T-cell (primary cell): Measurements from ENCODE around the gene SYVN1. TPM values are rescaled to one million over a fixed set of nuclear protein-coding genes. Genes with fewer than 3 reads are reported as not detected.
A peak's percentile ranks its signal among the peaks of the same experiment; 100 is the strongest.

Experiments used
- ATAC-seq, 4 experiments: fragments of 200-7000 bp in 3 of 4; fragments of 150-1000 bp in 1 of 4; cut with Tn5 transposase; replicated peaks in 1 of 4; 1 replicate in 3 of 4; 2 replicates in 1 of 4; pipeline ENCODE4 v1.10.0; 2021; ENCODE audit warnings: moderate library complexity in 3 of 4, mild to moderate bottlenecking in 2 of 4, moderate number of reproducible peaks in 1 of 4
- CTCF ChIA-PET, 2 donors: fragments of 300-600 bp; sonication (Branson Sonifier 250); formaldehyde crosslinking; loops; one replicate each; lab custom pipeline; 2022; ENCODE audit warnings: antibody characterized with exemption in 2 of 2; lab: Charles Lee
- POLR2A ChIA-PET, 2 donors: fragments of 300-600 bp; sonication (Branson Sonifier 250); formaldehyde crosslinking; loops; one replicate each; lab custom pipeline; 2022; ENCODE audit warnings: antibody characterized with exemption in 2 of 2; lab: Charles Lee
- DNase-seq, 35 experiments: peaks; one replicate each; pipeline versions ENCODE4 v3.0.0 to v3.0.0-alpha.2; 2013 to 2023
- H3K27ac ChIP-seq: one replicate; pipeline ENCODE4 v1.5.1; 2013; ENCODE audit warnings: low read length
- H3K27me3 ChIP-seq, 2 experiments: replicated peaks in 1 of 2; 1 replicate in 1 of 2; 2 replicates in 1 of 2; pipeline versions ENCODE4 v1.6.1 to v1.7.0; 2013; ENCODE audit warnings: low read length in 1 of 2, mixed read lengths in 1 of 2; ENCODE audit not compliant: control insufficient read depth in 2 of 2, insufficient read depth in 2 of 2; ENCODE audit errors: extremely low read depth in 1 of 2
- H3K36me3 ChIP-seq, 2 donors: 1 replicate in 1 of 2; 2 replicates in 1 of 2; pipeline versions ENCODE4 v1.6.1 to v1.7.0; 2013; ENCODE audit warnings: low read length in 1 of 2; ENCODE audit not compliant: control insufficient read depth in 2 of 2, insufficient read depth in 1 of 2; ENCODE audit errors: extremely low read depth in 1 of 2
- H3K4me1 ChIP-seq, 2 experiments: 1 replicate in 1 of 2; 2 replicates in 1 of 2; pipeline versions ENCODE4 v1.6.1 to v1.7.0; 2013; ENCODE audit warnings: low read length in 2 of 2, mixed read lengths in 1 of 2; ENCODE audit not compliant: insufficient read depth in 2 of 2, control insufficient read depth in 1 of 2; ENCODE audit errors: extremely low read depth in 1 of 2
- H3K4me3 ChIP-seq, 2 donors: 1 replicate in 1 of 2; 2 replicates in 1 of 2; pipeline versions ENCODE4 v1.5.1 to v1.7.0; 2013; ENCODE audit warnings: mild to moderate bottlenecking in 2 of 2, low read length in 1 of 2, moderate library complexity in 1 of 2; ENCODE audit not compliant: control insufficient read depth in 1 of 2; ENCODE audit errors: extremely low read depth in 1 of 2
- H3K9me3 ChIP-seq: 2 replicates; pipeline ENCODE4 v1.7.0; 2013
- H3K27ac Mint-ChIP-seq, 2 donors: one replicate each; pipeline ENCODE4 v1.8.0; 2020 to 2021; ENCODE audit warnings: mild to moderate bottlenecking in 2 of 2, mixed read lengths in 2 of 2
- H3K27me3 Mint-ChIP-seq, 2 donors: one replicate each; pipeline ENCODE4 v1.8.0; 2021 to 2022; ENCODE audit warnings: mixed read lengths in 2 of 2
- H3K36me3 Mint-ChIP-seq: one replicate; pipeline ENCODE4 v1.8.0; 2021; ENCODE audit warnings: mixed read lengths
- H3K4me1 Mint-ChIP-seq, 3 donors: one replicate each; pipeline ENCODE4 v1.8.0; 2020 to 2022; ENCODE audit warnings: mixed read lengths in 3 of 3, mild to moderate bottlenecking in 1 of 3
- H3K4me3 Mint-ChIP-seq, 3 donors: one replicate each; pipeline ENCODE4 v1.8.0; 2020 to 2022; ENCODE audit warnings: mild to moderate bottlenecking in 3 of 3, mixed read lengths in 3 of 3, moderate library complexity in 3 of 3
- H3K9me3 Mint-ChIP-seq, 3 donors: one replicate each; pipeline ENCODE4 v1.8.0; 2020 to 2022; ENCODE audit warnings: mixed read lengths in 3 of 3
- WGBS: methylation state at CpG from one replicate; pipeline ENCODE4 v1.1.5; 2013; ENCODE audit warnings: missing lambda C conversion rate; ENCODE audit not compliant: insufficient coverage; 5-methylcytosine and 5-hydroxymethylcytosine counted together
- total RNA-seq, 35 experiments: library from RNA in 6 of 35; stranded (reverse) in 6 of 35; fragments of 120-200 nt in 1 of 35; gene quantifications; one replicate each; pipeline versions ENCODE4 v1.2.1 to v1.2.4 and lab custom pipeline; 2013 to 2026

The SYVN1 gene
- total RNA-seq, result 10 to 100 TPM; 63.8 to 77.7 (median 68.8) TPM
- 21.8 TPM for total RNA-seq (2013)
- 27.9 to 96.0 (median 50.2) reads per million in 29 experiments for total RNA-seq (lab: John Stamatoyannopoulos, UW)

DNA sequence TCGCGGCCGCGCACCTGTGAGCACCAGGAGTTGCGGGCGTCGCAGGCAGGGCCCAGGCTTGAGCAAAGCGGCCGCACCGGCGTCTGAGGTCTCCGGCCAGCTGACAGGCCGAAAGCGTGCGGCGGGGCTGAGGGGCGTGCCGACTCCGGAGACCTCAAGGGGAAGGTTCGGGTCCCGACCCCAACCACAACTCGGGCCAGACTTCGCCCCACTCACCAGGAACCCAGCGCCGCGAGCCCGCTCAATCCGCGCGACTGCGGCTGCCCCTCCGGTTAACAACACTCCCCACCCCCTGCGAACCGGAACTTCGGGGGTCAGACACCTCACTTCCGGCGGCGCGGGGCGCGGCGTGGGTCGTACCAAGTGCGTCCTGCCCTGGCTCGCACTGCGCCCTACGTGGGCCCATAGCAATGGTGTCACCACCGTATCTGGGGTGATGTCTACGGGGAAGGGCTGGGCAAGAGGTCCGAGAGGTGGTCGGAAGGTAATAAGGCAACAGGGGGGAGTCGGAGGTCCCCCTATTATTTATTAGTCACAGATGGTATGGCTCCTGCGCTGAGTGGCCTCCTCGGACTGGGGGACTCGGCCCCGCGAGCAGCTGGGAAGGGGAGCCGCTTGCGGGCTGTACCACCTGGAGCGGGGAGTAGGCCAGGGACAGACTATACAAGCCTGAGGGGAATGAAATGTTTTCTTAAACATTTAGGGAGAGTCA lies at the start of gene SYVN1:
Gene SYVN1 (minus strand): TSS at position 280 of the 712 bp plus-strand sequence. CDS start 918 bp downstream, outside the sequence.
- no peaks in the 10 kb centered on the region for H3K27me3 Mint-ChIP-seq
- POLR2A ChIA-PET, result interaction anchor here (0.6 to 2.4 kb wide), 5 partner anchors 10 to 364 kb away, joined by 3 to 12 read pairs (median 5); partner anchors contain the start of genes ZNHIT2 (in 2 of the 2), FAU (in 1 of the 2), MALAT1 (in 1 of the 2) and MRPL49 (in 1 of the 2)

DNA sequence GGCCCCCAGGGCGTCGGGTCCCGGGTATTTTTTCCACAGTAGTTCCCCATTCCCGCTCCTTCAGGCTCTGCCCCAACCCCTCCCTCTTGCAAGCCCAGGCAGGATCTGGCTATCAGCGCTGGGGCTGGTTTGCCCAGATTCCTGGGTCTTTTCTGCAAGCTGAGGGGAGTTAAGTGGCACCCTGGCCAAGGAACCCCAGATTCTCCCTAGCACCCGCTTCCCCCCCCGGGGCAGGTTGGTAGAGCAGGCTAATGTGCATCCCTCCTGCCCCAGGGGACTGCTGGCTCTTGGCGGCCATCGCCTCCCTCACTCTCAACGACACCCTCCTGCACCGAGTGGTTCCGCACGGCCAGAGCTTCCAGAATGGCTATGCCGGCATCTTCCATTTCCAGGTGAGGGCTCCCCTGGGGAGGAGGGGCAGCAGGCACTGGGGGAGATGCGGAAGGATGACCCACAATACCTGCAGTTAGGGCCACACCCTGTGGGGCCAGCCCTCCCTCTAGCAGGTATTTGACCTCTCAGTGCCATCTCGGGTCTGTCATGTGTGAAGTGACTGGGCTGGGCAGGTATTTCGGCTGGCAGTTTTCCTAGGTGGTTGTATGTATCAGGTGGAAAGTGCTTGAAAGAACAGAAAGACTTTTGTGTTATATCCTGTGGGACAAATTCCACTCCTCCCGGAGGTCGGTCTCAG lies 49.0 kb upstream of the SYVN1 start:
- Histone ChIP-seq H3K27ac (no peak overlapping the region), H3K27me3 (no peaks in the 10 kb centered on the region), H3K4me1 (peaks cover 0 to 33% of the 10 kb centered on the region in 2 experiments), H3K4me3 (no peak overlapping the region), H3K36me3 (peaks cover 17 to 28% of the 10 kb centered on the region in 2 donors), H3K9me3 (no peaks in the 10 kb centered on the region)
- no peak for DNase-seq
- no peak for ATAC-seq
- ChIA-PET CTCF (no interaction called here), POLR2A (no interaction called here)
- 97% methylated on average over 12 of the region's 19 CpGs for whole genome bisulfite sequencing
- Mint-ChIP-seq H3K4me3 (peak overlapping the region; percentile 51 to 93 (median 88)), H3K9me3 (no peaks in the 10 kb centered on the region), H3K27me3 (no peaks in the 10 kb centered on the region), H3K4me1 (peaks cover 9 to 26% (median 20%) of the 10 kb centered on the region in 3 donors), H3K27ac (peak overlapping the region; percentile 39 to 70), H3K36me3 (peaks cover 15% of the 10 kb centered on the region)

More for the DNA sequence above, at the start of gene SYVN1:
- H3K4me1 Mint-ChIP-seq, result peaks cover 40 to 53% (median 41%) of the 10 kb centered on the region in 3 donors
- H3K4me1 ChIP-seq, result peaks cover 24 to 40% of the 10 kb centered on the region in 2 experiments
- H3K4me3 ChIP-seq, result peak within 1 kb of the TSS; percentile 80 to 94
- no peaks in the 10 kb centered on the region for H3K27me3 ChIP-seq
- peaks cover 9% of the 10 kb centered on the region for H3K36me3 Mint-ChIP-seq
- no peaks in the 10 kb centered on the region for H3K9me3 ChIP-seq
- under 1% methylated on average over 49 of the region's 60 CpGs for WGBS
- H3K9me3 Mint-ChIP-seq, result no peaks in the 10 kb centered on the region
- H3K4me3 Mint-ChIP-seq, result peak within 1 kb of the TSS; percentile 98 to 99 (median 99)
- ATAC-seq (peak; percentile 82 to 83 (median 83)), DNase-seq (peak; percentile 81 to 95 (median 89))
- CTCF ChIA-PET, result interaction anchor here in 1 of 2 donors (1.3 to 2.0 kb wide), 2 partner anchors 13 to 24 kb away, joined by 9 to 11 read pairs; partner anchors contain the start of genes FAU and MRPL49
- H3K36me3 ChIP-seq, result peaks cover 19 to 33% of the 10 kb centered on the region in 2 donors
- peak within 1 kb of the TSS; percentile 96 for H3K27ac ChIP-seq
- H3K27ac Mint-ChIP-seq, result peak within 1 kb of the TSS; percentile 97 to 100

DNA sequence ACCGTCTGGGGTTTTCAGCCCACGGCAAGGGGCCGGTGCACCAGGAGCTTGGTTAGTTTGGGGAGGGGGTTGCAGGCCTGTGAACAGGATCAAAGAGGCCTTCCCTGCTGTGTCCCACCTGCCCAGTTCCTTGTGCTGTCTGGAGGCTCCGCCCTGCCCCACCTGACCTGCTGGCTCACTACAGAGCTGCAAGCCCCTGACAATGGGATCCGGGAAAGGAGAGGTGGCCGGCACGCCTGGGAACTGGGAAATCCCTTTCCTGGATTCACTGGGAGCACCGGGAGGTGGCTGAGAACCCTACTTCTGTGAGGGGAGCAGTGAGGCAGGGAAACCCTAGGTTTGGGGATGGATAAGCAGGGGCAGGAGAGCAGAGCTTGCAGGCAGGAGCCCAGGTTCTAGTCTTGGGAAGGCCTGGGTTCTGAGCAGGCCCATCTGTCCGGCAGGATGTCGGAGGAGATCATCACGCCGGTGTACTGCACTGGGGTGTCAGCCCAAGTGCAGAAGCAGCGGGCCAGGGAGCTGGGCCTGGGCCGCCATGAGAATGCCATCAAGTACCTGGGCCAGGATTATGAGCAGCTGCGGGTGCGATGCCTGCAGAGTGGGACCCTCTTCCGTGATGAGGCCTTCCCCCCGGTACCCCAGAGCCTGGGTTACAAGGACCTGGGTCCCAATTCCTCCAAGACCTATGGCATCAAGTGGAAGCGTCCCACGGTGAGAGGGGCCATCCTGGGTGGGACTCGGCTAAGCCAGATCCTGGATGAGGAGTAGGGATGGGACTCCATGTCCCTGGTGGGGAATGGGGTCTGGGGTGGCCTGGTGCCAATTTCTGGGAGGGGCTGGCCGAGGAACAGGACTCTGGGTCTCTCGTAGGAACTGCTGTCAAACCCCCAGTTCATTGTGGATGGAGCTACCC lies 48.2 kb upstream of the SYVN1 start:
- Mint-ChIP-seq H3K36me3 (peaks cover 15% of the 10 kb centered on the region), H3K27me3 (no peaks in the 10 kb centered on the region), H3K9me3 (no peaks in the 10 kb centered on the region), H3K27ac (peak overlapping the region; percentile 83 to 87), H3K4me1 (peaks cover 9 to 26% (median 20%) of the 10 kb centered on the region in 3 donors), H3K4me3 (peak overlapping the region; percentile 84 to 93 (median 88))
- CTCF ChIA-PET, result interaction anchor here in 1 of 2 donors (0.6 to 1.0 kb wide), 3 partner anchors 30 to 186 kb away, joined by 3 read pairs; partner anchors contain the start of genes BATF2 and ZNHIT2
- WGBS, result 57% methylated on average over 20 of the region's 23 CpGs
- H3K27me3 ChIP-seq, result no peaks in the 10 kb centered on the region
- H3K4me3 ChIP-seq, result peak overlapping the region; percentile 80 to 94
- H3K9me3 ChIP-seq, result no peaks in the 10 kb centered on the region
- ATAC-seq, result no peak
- peaks cover 10 to 22% of the 10 kb centered on the region in 2 donors for H3K36me3 ChIP-seq
- POLR2A ChIA-PET, result interaction anchor here (0.6 to 1.1 kb wide), 2 partner anchors 144 to 314 kb away, joined by 6 to 7 read pairs; no protein-coding TSS in a partner anchor
- peak overlapping the region; percentile 79 for H3K27ac ChIP-seq
- no peak for DNase-seq
- H3K4me1 ChIP-seq, result peaks cover 0 to 33% of the 10 kb centered on the region in 2 experiments

DNA sequence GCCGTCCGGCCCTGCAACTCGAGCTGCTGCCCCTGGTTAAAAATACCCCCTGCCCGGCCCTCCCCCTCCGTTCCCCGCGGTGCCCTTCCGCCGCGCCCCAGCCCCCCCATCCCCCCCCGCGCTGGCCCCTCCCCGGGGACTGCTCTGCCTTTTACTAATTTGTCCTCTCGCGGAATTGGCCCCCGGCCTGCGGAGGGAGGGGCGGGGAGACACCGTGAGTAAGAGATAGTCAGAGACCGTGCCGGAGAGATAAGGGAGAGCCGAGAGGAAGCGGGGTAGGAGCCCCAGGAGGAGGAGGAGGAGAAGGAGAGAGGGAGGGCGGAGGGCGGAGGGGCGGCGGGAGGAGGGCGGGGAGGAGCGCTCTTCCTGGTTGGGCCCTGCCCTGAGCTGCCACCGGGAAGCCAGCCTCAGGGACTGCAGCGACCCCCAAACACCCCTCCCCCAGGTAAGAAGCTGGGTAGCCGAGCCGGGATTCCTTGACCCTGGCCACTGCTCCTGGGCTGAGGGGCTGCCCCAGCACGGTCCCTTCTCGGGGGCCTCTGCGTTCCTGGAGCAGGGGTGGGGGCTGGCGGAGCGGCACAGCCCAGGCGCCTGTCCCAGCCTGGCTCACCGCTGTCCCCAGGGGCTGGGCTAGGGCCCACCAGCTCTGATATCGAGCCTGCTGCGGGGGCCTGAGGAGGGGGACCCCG lies 47.4 kb upstream of the SYVN1 start, which contains the start of gene CAPN1:
Gene CAPN1 (plus strand): TSS at position 360 of the 689 bp plus-strand sequence. CDS start 774 bp downstream, outside the sequence.
- H3K4me1 ChIP-seq, result peaks cover 0 to 33% of the 10 kb centered on the region in 2 experiments
- H3K27me3 Mint-ChIP-seq, result no peaks in the 10 kb centered on the region

More for the DNA sequence above, 47.4 kb upstream of the SYVN1 start, which contains the start of gene CAPN1:
- H3K4me3 ChIP-seq, result peak within 1 kb of the TSS; percentile 80 to 94
- CTCF ChIA-PET, result interaction anchor here (0.6 to 1.0 kb wide), 4 partner anchors 31 to 185 kb away, joined by 3 to 6 read pairs (median 3); partner anchors contain the start of genes BATF2 (in 1 of the 2) and ZNHIT2 (in 1 of the 2)
- H3K27ac Mint-ChIP-seq, result peak within 1 kb of the TSS; percentile 87 to 90
- POLR2A ChIA-PET, result interaction anchor here (0.6 to 1.1 kb wide), 2 partner anchors 143 to 315 kb away, joined by 6 to 7 read pairs; no protein-coding TSS in a partner anchor
- ATAC-seq, result peak; percentile 69 to 74 (median 71)
- no peaks in the 10 kb centered on the region for H3K9me3 ChIP-seq
- H3K36me3 ChIP-seq, result peaks cover 6 to 15% of the 10 kb centered on the region in 2 donors
- peaks cover 11% of the 10 kb centered on the region for H3K36me3 Mint-ChIP-seq
- 0% methylated on average over 19 of the region's 43 CpGs for WGBS
- H3K4me3 Mint-ChIP-seq, result peak within 1 kb of the TSS; percentile 85 to 93 (median 88)
- no peaks in the 10 kb centered on the region for H3K27me3 ChIP-seq
- H3K4me1 Mint-ChIP-seq, result peaks cover 9 to 26% (median 20%) of the 10 kb centered on the region in 3 donors
- peak within 1 kb of the TSS; percentile 79 for H3K27ac ChIP-seq
- DNase-seq, result peak; percentile 28 to 72 (median 50)
- H3K9me3 Mint-ChIP-seq, result no peaks in the 10 kb centered on the region
